OCI-LY3 (cell line): ENCODE measurements around the gene ZNF366.

Experiments used
- CTCF ChIP-seq: fragments of 200-600, 300-600 bp; sonication (generic); IDR thresholded peaks from 2 replicates; pipeline ENCODE4 v1.5.1; 2014; ENCODE audit warnings: antibody characterized with exemption, low read length, low read depth
- EZH2phosphoT487 ChIP-seq: fragments of 200-600 bp; shearing (Covaris generic); IDR thresholded peaks from 2 replicates; pipeline ENCODE4 v1.6.1; 2018; ENCODE audit warnings: antibody characterized with exemption, mixed run types, low read depth

GRCh38 chr5:72509401-72509800 is 2.2 kb upstream of the ZNF366 start:
- TF ChIP-seq CTCF (no peak), EZH2phosphoT487 (no peak)
